ENCODE results near the gene MAMLD1.

The MAMLD1 gene

DNA sequence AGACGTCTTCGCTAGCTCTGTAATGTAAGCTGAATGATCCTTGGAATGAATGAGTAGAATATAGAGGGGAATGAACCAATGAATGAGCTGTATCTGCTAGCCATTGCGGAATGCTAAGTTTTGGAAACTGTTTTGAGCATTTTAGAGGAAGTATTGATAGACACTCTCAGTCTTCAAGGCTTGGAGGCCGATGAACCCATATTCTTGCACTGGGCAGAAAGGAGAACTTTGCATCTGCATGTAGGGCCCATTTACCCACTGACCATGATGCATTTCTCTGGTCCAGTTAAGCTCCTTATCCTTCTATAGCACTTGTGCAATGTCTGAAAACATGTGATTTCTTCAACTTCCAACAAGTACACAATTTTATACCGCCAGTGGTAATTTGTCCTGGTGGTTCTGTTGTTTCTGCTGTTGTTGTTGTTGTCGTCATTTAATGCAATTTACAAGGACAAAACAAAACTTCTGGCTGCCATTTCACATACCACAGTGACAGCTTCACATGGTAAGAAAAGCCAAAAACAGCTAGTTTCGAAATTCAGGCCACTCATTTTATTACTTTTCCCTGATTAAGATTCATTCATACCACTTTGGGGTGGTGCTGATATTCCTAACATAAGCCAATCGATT lies 120.4 kb downstream of the MAMLD1 start:
- Histone ChIP-seq H3K4me1 (ENCODE audit: insufficient read depth, insufficient read length) (no peaks in the 10 kb centered on the region), H3K9me3 (ENCODE audit: insufficient read depth, low read length) (no peaks in the 10 kb centered on the region), H3K36me3 (ENCODE audit: insufficient read depth, insufficient read length, low read length) (no peaks in the 10 kb centered on the region), H3K27me3 (ENCODE audit: insufficient read depth, insufficient read length) (no peaks in the 10 kb centered on the region), H3K9ac (ENCODE audit: insufficient read length, low read depth) (no peak overlapping the region), H3K4me3 (ENCODE audit: insufficient read length, low read depth) (no peak overlapping the region)
- no peak for TF ChIP-seq ZNF274 (IDR thresholded peaks at IDR 0.05; ENCODE audit: low read depth, low read length)
- no peak for TF ChIP-seq YY1 (IDR thresholded peaks at IDR 0.05; ENCODE audit: insufficient read depth, insufficient read length)
- TF ChIP-seq SUZ12 (IDR thresholded peaks at IDR 0.05; ENCODE audit: extremely low read depth, insufficient read depth, insufficient read length): no peak
- DNase-seq (ENCODE audit: low read depth, low spot score): no peak

DNA sequence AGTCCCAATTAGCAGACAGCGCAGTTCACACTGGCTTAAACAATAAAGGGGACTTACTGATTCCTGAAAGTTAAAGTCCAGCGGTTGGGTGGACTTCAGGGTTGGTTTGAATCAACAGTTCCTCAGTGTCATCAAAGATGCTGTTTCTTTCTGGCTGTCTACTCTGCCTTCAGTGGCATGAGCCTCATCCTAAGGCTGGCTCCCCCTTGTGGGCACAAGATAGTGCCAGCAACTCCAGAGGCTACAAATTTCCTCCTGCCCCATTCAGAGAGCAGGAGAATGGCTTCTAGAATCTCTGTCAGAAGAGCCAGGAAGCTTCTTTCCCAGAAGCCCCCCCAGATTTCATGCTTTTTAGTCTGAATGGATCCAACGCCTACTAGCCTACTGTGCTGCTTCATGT lies 122.9 kb downstream of the MAMLD1 start:
- no peak overlapping the region for H3K4me3 ChIP-seq (ENCODE audit: insufficient read length, low read depth)
- no peaks in the 10 kb centered on the region for H3K36me3 ChIP-seq (ENCODE audit: insufficient read depth, insufficient read length, low read length)
- no peak overlapping the region for H3K9ac ChIP-seq (ENCODE audit: insufficient read length, low read depth)
- TF ChIP-seq ZNF274 (IDR thresholded peaks at IDR 0.05; ENCODE audit: low read depth, low read length) (no peak), SUZ12 (IDR thresholded peaks at IDR 0.05; ENCODE audit: extremely low read depth, insufficient read depth, insufficient read length) (no peak), YY1 (IDR thresholded peaks at IDR 0.05; ENCODE audit: insufficient read depth, insufficient read length) (no peak)
- H3K27me3 ChIP-seq (ENCODE audit: insufficient read depth, insufficient read length): no peaks in the 10 kb centered on the region
- DNase-seq (ENCODE audit: low read depth, low spot score): no peak
- H3K9me3 ChIP-seq (ENCODE audit: insufficient read depth, low read length): no peaks in the 10 kb centered on the region
- no peaks in the 10 kb centered on the region for H3K4me1 ChIP-seq (ENCODE audit: insufficient read depth, insufficient read length)

GRCh38 chrX:150487369-150488094 lies 124.4 kb downstream of the MAMLD1 start:
- H3K4me3 ChIP-seq (ENCODE audit: insufficient read length, low read depth): no peak overlapping the region
- H3K4me1 ChIP-seq (ENCODE audit: insufficient read depth, insufficient read length): no peaks in the 10 kb centered on the region
- H3K36me3 ChIP-seq (ENCODE audit: insufficient read depth, insufficient read length, low read length): no peaks in the 10 kb centered on the region
- H3K27me3 ChIP-seq (ENCODE audit: insufficient read depth, insufficient read length): no peaks in the 10 kb centered on the region
- H3K9ac ChIP-seq (ENCODE audit: insufficient read length, low read depth): no peak overlapping the region
- DNase-seq (ENCODE audit: low read depth, low spot score): no peak
- TF ChIP-seq YY1 (IDR thresholded peaks at IDR 0.05; ENCODE audit: insufficient read depth, insufficient read length) (no peak), SUZ12 (IDR thresholded peaks at IDR 0.05; ENCODE audit: extremely low read depth, insufficient read depth, insufficient read length) (no peak), ZNF274 (IDR thresholded peaks at IDR 0.05; ENCODE audit: low read depth, low read length) (no peak)
- no peaks in the 10 kb centered on the region for H3K9me3 ChIP-seq (ENCODE audit: insufficient read depth, low read length)

DNA sequence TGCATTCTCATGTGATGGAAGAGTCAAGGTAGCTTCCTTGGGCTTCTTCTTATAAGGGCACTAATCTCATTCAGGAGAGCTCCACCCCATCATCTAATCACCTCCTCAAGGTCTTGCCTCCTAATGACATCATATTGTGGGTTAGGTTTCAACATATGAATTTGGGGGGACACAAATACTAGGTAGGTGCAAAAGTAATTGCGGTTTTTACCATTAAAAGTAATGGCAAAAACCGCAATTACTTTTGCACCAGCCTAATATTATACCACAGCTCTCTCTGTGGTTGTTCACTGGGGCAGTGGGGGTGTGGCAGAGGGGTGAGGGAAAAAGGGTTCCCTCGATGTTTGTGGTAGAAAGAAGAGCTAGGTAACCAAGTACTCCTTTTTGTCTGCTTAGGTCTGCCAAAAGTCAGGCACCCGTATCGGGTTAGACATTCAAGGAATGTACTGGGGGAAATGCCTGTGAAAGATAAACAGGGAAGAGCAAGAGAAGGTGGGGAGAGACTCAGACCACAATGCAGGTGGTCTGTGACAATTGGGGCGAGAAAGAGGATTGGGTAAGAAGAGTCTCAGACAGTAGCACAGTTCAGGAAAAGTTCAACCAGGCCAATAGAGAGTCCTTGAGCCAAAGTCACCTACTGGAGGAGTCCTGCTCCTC lies 126.4 kb downstream of the MAMLD1 start:
- no peak overlapping the region for H3K4me3 ChIP-seq (ENCODE audit: insufficient read length, low read depth)
- no peaks in the 10 kb centered on the region for H3K4me1 ChIP-seq (ENCODE audit: insufficient read depth, insufficient read length)
- no peaks in the 10 kb centered on the region for H3K9me3 ChIP-seq (ENCODE audit: insufficient read depth, low read length)
- no peaks in the 10 kb centered on the region for H3K36me3 ChIP-seq (ENCODE audit: insufficient read depth, insufficient read length, low read length)
- TF ChIP-seq SUZ12 (IDR thresholded peaks at IDR 0.05; ENCODE audit: extremely low read depth, insufficient read depth, insufficient read length) (no peak), YY1 (IDR thresholded peaks at IDR 0.05; ENCODE audit: insufficient read depth, insufficient read length) (no peak), ZNF274 (IDR thresholded peaks at IDR 0.05; ENCODE audit: low read depth, low read length) (no peak)
- H3K9ac ChIP-seq (ENCODE audit: insufficient read length, low read depth): no peak overlapping the region
- no peak for DNase-seq (ENCODE audit: low read depth, low spot score)
- no peaks in the 10 kb centered on the region for H3K27me3 ChIP-seq (ENCODE audit: insufficient read depth, insufficient read length)

DNA sequence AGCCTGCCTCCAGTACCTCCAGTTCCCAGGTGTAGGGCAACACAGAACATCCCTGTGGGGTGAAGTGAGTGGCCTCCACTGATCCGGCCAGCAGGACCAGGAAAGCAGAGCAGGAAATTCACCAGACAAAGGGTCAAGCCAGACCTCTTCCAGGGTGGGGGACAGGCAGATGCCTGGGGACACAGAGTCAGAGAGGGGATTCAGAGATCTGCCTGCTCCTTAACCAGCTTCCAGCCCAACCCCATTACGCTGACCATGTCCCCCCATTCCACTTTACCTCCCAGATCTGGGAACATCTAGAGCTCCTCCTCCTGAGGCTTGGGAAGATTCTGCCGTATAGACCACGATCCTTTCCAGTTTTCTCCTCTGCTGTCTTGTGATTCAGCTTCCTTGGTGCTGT lies 132.4 kb downstream of the MAMLD1 start:
- H3K4me3 ChIP-seq (ENCODE audit: insufficient read length, low read depth): no peak overlapping the region
- no peak for TF ChIP-seq ZNF274 (IDR thresholded peaks at IDR 0.05; ENCODE audit: low read depth, low read length)
- DNase-seq (ENCODE audit: low read depth, low spot score): no peak
- H3K27me3 ChIP-seq (ENCODE audit: insufficient read depth, insufficient read length): no peaks in the 10 kb centered on the region
- no peaks in the 10 kb centered on the region for H3K36me3 ChIP-seq (ENCODE audit: insufficient read depth, insufficient read length, low read length)
- H3K4me1 ChIP-seq (ENCODE audit: insufficient read depth, insufficient read length): no peaks in the 10 kb centered on the region
- no peak overlapping the region for H3K9ac ChIP-seq (ENCODE audit: insufficient read length, low read depth)
- no peaks in the 10 kb centered on the region for H3K9me3 ChIP-seq (ENCODE audit: insufficient read depth, low read length)

GRCh38 chrX:150499240-150499639 lies 136.1 kb downstream of the MAMLD1 start:
- Histone ChIP-seq H3K9me3 (ENCODE audit: insufficient read depth, low read length) (no peaks in the 10 kb centered on the region), H3K4me1 (ENCODE audit: insufficient read depth, insufficient read length) (no peaks in the 10 kb centered on the region), H3K36me3 (ENCODE audit: insufficient read depth, insufficient read length, low read length) (no peaks in the 10 kb centered on the region)

GRCh38 chrX:150502091-150502490 lies 139.0 kb downstream of the MAMLD1 start:
- TF ChIP-seq YY1 (IDR thresholded peaks at IDR 0.05; ENCODE audit: insufficient read depth, insufficient read length): no peak
- no peak for TF ChIP-seq ZNF274 (IDR thresholded peaks at IDR 0.05; ENCODE audit: low read depth, low read length)
- no peak for TF ChIP-seq SUZ12 (IDR thresholded peaks at IDR 0.05; ENCODE audit: extremely low read depth, insufficient read depth, insufficient read length)
- Histone ChIP-seq H3K9me3 (ENCODE audit: insufficient read depth, low read length) (no peaks in the 10 kb centered on the region), H3K9ac (ENCODE audit: insufficient read length, low read depth) (no peak overlapping the region), H3K36me3 (ENCODE audit: insufficient read depth, insufficient read length, low read length) (no peaks in the 10 kb centered on the region), H3K4me1 (ENCODE audit: insufficient read depth, insufficient read length) (no peaks in the 10 kb centered on the region), H3K4me3 (ENCODE audit: insufficient read length, low read depth) (no peak overlapping the region), H3K27me3 (ENCODE audit: insufficient read depth, insufficient read length) (no peaks in the 10 kb centered on the region)
- no peak for DNase-seq (ENCODE audit: low read depth, low spot score)

More at GRCh38 chrX:150499240-150499639, 136.1 kb downstream of the MAMLD1 start:
- H3K27me3 ChIP-seq (ENCODE audit: insufficient read depth, insufficient read length): no peaks in the 10 kb centered on the region
- H3K4me3 ChIP-seq (ENCODE audit: insufficient read length, low read depth): no peak overlapping the region
- TF ChIP-seq ZNF274 (IDR thresholded peaks at IDR 0.05; ENCODE audit: low read depth, low read length) (no peak), YY1 (IDR thresholded peaks at IDR 0.05; ENCODE audit: insufficient read depth, insufficient read length) (no peak), SUZ12 (IDR thresholded peaks at IDR 0.05; ENCODE audit: extremely low read depth, insufficient read depth, insufficient read length) (no peak)
- H3K9ac ChIP-seq (ENCODE audit: insufficient read length, low read depth): no peak overlapping the region
- DNase-seq (ENCODE audit: low read depth, low spot score): no peak
